PC-9 (cell line): ENCODE results near the gene CYP2E1.

Experiments
- CTCF ChIP-seq: fragments of 200-600 bp; sonication (generic); conservative IDR thresholded peaks from 2 replicates; pipeline ENCODE4 v1.6.1; 2017; ENCODE audit warnings: mixed run types, antibody characterized with exemption, mild to moderate bottlenecking, moderate library complexity
- EZH2 ChIP-seq: fragments of 200-600 bp; sonication (generic); IDR thresholded peaks from 2 replicates; pipeline ENCODE4 v1.8.0; 2017; ENCODE audit warnings: antibody characterized with exemption, low read depth

- TF ChIP-seq EZH2 (no peak), CTCF (no peak)
Measured at GRCh38 chr10:133528845-133529575, 1.8 kb downstream of the CYP2E1 start.
